Transverse colon (tissue), 4 donors: ENCODE results near the gene MKRN2. TPM values are rescaled to one million over a fixed set of nuclear protein-coding genes. Genes with fewer than 3 reads are reported as not detected.

ENCODE experiments used
- DNase-seq: peaks from one replicate; pipeline ENCODE4 v3.0.0-alpha.2; 2019
- H3K27ac ChIP-seq, 4 donors: fragments of 200-600 bp; sonication (generic); 2 replicates each; pipeline ENCODE4 v1.5.1; 2016 to 2018; ENCODE audit warnings: inconsistent platforms in 4 of 4
- H3K27me3 ChIP-seq: fragments of 200-600 bp; sonication (generic); 2 replicates; pipeline ENCODE4 v1.5.1; 2017; ENCODE audit warnings: inconsistent platforms
- H3K36me3 ChIP-seq, 4 donors: fragments of 200-600 bp; sonication (generic); 2 replicates each; pipeline ENCODE4 v1.5.1; 2017 to 2019; ENCODE audit warnings: inconsistent platforms in 4 of 4
- H3K4me1 ChIP-seq, 4 donors: fragments of 200-600 bp; sonication (generic); 2 replicates each; pipeline ENCODE4 v1.5.1; 2017 to 2020; ENCODE audit warnings: inconsistent platforms in 4 of 4
- H3K4me3 ChIP-seq, 4 donors: fragments of 200-600 bp; sonication (generic); 1 replicate in 1 of 4; 2 replicates in 3 of 4; pipeline versions ENCODE4 v1.5.1 to v1.6.1; 2017 to 2019; ENCODE audit warnings: inconsistent platforms in 4 of 4
- H3K9me3 ChIP-seq, 2 donors: fragments of 200-600 bp; sonication (generic); 2 replicates each; pipeline ENCODE4 v1.5.1; 2017 to 2019; ENCODE audit warnings: inconsistent platforms in 2 of 2
- EP300 ChIP-seq: sonication (generic); formaldehyde crosslinking; IDR thresholded peaks from one replicate; pipeline ENCODE4 v1.6.1; 2017; ENCODE audit warnings: antibody characterized with exemption, low read depth
- POLR2A ChIP-seq: fragments of 450-650 bp; IDR thresholded peaks from one replicate; pipeline ENCODE4 v1.6.1; 2016; ENCODE audit warnings: antibody characterized with exemption, mild to moderate bottlenecking, moderate library complexity
- POLR2AphosphoS5 ChIP-seq, 3 donors: sonication (generic); formaldehyde crosslinking; IDR thresholded peaks; one replicate each; pipeline ENCODE4 v1.6.1; 2016; ENCODE audit warnings: antibody characterized with exemption in 3 of 3
- WGBS, 2 donors: methylation state at CpG; one replicate each; pipeline ENCODE4 v1.1.5; 2018; ENCODE audit warnings: low coverage in 1 of 2; 5-methylcytosine and 5-hydroxymethylcytosine counted together
- in situ Hi-C, 4 donors: fragments of 200-750 bp; cut with MboI; loops; one replicate each; pipeline versions ENCODE4 v1.15.0 to v1.15.1; 2017; ENCODE audit warnings: low sequenced_read_pairs in 3 of 4, low pct_ligation_motif_present in 1 of 4, low pct_unique_long_range_greater_than_20kb in 1 of 4
- intact Hi-C: fragments of 100-400 bp; cut with DNase I; formaldehyde crosslinking; loops from one replicate; pipeline ENCODE4 v1.15.1; 2023; ENCODE audit warnings: low total_unique reads
- total RNA-seq, 4 donors: library from RNA; depleted of rRNA; stranded (reverse); fragments of >200 nt; gene quantifications; one replicate each; pipeline ENCODE4 v1.1.0, GENCODE V29; 2016
- TF ChIP-seq, protein P1 (sequence below), 5 experiments: fragments of 200-600 bp in 3 of 5; fragments of 450-650 bp in 2 of 5; sonication (generic) in 3 of 5; IDR thresholded peaks; 1 replicate in 2 of 5; 2 replicates in 3 of 5; pipeline ENCODE4 v1.5.1; 2016 to 2017; ENCODE audit warnings: antibody characterized with exemption in 5 of 5, inconsistent platforms in 3 of 5, mild to moderate bottlenecking in 2 of 5, moderate library complexity in 1 of 5

MKRN2 gene
- total RNA-seq, 4 donors from 2014 or later, result 22.9 to 30.6 (median 25.4) TPM

DNA sequence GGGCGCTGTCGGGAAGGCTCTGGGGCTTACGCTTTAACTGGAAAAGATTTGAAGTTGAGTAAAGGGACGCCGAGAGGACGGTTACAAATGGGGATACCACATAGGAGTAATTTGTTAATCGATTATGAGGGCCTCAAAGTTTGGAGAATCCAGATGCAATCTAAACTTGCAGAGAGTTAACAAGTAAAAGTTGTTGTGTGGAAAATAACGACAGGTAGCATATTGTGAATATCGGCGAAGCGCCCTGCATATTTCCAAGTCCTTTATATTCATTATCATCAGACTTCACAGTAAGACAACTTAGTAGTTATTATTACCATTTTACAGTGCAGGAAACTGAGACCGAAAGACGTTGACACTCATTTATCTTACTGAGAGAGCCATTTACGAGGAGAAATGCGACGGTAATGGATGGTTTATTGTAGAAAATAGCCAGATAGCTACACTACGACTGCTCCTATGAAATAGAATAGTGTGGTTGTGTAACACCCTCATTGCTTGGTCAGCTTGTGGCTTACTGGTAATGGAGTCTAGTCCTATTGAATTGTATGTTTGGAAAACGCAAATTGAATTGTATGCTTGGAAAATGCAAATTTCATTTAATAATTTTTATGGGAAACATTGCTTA, 700 bp downstream of the MKRN2 start:
- Histone ChIP-seq H3K27me3 (peaks cover 27% of the 10 kb centered on the region), H3K27ac (peak overlapping the region; percentile 97 to 99 (median 98)), H3K4me3 (peak overlapping the region; percentile 79 to 93 (median 89)), H3K4me1 (peaks cover 13 to 45% (median 30%) of the 10 kb centered on the region in 4 donors), H3K9me3 (no peaks in the 10 kb centered on the region), H3K36me3 (no peaks in the 10 kb centered on the region)
- TF ChIP-seq, protein P1, sequence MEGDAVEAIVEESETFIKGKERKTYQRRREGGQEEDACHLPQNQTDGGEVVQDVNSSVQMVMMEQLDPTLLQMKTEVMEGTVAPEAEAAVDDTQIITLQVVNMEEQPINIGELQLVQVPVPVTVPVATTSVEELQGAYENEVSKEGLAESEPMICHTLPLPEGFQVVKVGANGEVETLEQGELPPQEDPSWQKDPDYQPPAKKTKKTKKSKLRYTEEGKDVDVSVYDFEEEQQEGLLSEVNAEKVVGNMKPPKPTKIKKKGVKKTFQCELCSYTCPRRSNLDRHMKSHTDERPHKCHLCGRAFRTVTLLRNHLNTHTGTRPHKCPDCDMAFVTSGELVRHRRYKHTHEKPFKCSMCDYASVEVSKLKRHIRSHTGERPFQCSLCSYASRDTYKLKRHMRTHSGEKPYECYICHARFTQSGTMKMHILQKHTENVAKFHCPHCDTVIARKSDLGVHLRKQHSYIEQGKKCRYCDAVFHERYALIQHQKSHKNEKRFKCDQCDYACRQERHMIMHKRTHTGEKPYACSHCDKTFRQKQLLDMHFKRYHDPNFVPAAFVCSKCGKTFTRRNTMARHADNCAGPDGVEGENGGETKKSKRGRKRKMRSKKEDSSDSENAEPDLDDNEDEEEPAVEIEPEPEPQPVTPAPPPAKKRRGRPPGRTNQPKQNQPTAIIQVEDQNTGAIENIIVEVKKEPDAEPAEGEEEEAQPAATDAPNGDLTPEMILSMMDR (IDR thresholded peaks at IDR 0.05), result no peak
- TF ChIP-seq POLR2AphosphoS5 (IDR thresholded peaks at IDR 0.05) (no peak), POLR2A (no peak)
- WGBS, 2 donors, result 2 to 3% methylated on average over 4 to 18 of the region's 18 CpGs
- in situ Hi-C loops, result loop anchor here in 1 of 4 donors (25.0 kb wide), 1 partner anchor 155 kb away; no protein-coding TSS in a partner anchor
- intact Hi-C loops, result no loop called here
- no peak for DNase-seq

DNA sequence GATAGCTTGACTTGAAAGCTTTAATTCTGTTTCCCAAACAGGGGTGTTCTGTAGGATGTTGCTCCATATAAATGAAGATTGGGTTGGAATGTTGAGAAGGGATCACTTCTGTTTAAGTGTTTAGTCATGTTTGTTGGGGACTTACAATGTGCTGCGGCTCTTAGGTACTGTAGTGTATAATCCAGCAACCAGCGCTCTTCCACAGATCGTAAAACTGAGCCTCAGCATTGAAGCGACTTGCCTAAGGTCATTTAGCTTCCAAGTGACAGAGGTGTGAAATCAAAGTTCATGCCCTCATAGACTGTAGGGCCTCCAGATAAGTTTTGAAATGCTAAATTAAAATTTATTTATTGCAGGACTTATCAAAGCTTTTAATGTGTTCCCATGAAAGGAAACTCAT, 1.8 kb downstream of the MKRN2 start:
- H3K27me3 ChIP-seq, result peaks cover 16% of the 10 kb centered on the region
- H3K4me1 ChIP-seq, result peaks cover 13 to 41% (median 30%) of the 10 kb centered on the region in 4 donors
- no peak for DNase-seq
- no peaks in the 10 kb centered on the region for H3K36me3 ChIP-seq
- WGBS, 2 donors, result 65% methylated on average over 4 of the region's 4 CpGs; no CpG with 5 or more reads in 1 of the 2 donors
- intact Hi-C loops (no loop called here), in situ Hi-C loops (loop anchor here in 1 of 4 donors (25.0 kb wide), 1 partner anchor 154 kb away; no protein-coding TSS in a partner anchor)
- peak overlapping the region in 2 of 4 donors; percentile 97 to 99 for H3K27ac ChIP-seq
- no peak for TF ChIP-seq POLR2A
- H3K4me3 ChIP-seq, result peak overlapping the region in 1 of 4 donors; percentile 92
- no peaks in the 10 kb centered on the region for H3K9me3 ChIP-seq

DNA sequence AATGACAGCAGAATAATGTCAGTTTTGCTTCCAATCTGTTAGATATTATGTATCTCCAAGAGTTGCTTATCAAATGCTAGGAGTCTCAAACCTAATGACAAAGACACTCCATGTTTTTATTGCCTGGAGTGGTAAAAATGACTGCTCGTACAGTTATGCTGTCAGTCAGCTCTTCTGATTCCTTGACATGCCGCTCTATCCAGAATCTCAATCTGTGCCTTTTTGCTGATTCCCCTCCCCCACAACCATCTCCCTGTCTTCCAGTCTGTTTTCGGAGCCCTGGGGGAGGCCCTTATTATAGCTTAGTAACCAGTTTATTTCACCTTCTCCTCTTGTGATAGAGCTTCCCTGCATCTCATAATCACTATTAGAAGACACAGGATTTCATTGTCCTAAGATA, 2.6 kb downstream of the MKRN2 start:
- no peaks in the 10 kb centered on the region for H3K36me3 ChIP-seq
- peaks cover 8% of the 10 kb centered on the region for H3K27me3 ChIP-seq
- H3K4me3 ChIP-seq, result no peak overlapping the region
- TF ChIP-seq, protein P1 (IDR thresholded peaks at IDR 0.05), result no peak
- no peak for TF ChIP-seq POLR2AphosphoS5 (IDR thresholded peaks at IDR 0.05)
- TF ChIP-seq POLR2A, result no peak
- TF ChIP-seq EP300, result no peak
- H3K9me3 ChIP-seq, result no peaks in the 10 kb centered on the region
- no peak overlapping the region for H3K27ac ChIP-seq
- peaks cover 13 to 33% (median 27%) of the 10 kb centered on the region in 4 donors for H3K4me1 ChIP-seq
- intact Hi-C loops, result no loop called here
- no peak for DNase-seq
- WGBS, 2 donors, result 69 to 87% methylated on average over 3 of the region's 3 CpGs
- in situ Hi-C loops, result loop anchor here in 1 of 4 donors (25.0 kb wide), 1 partner anchor 153 kb away; no protein-coding TSS in a partner anchor

DNA sequence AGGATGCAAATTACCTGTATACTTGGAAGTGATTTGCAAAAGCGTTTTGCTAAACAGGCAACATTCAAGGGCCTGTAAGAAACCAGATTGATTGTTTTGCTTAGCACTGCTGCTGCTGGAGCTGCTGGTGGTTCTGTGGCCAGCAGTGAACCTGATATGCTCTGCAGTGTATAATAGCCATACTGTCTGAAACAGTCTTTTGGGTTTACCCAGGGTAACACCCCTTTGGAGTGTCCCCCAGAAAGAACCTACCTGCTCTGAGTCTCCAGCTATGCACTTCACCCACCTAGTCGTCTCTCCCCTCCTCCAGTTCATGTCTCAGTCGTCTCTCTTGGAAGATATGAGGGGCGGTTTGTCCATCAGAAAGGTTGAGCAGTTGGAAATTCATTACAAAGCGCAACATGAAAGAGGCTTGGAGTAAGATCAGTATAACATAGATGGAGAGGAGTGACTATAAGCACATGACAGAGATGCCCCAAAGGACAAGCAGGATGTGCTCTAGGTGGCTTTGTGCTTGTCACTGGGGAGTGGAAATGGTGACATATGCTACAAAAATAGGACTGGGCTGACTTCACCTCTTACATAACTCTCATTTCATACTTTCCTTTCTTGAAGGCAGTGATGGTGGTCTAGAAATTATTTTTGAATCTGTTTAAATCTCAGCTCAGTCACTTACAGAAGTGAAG, 3.8 kb downstream of the MKRN2 start:
- Histone ChIP-seq H3K36me3 (no peaks in the 10 kb centered on the region), H3K9me3 (no peaks in the 10 kb centered on the region), H3K4me1 (peaks cover 13 to 33% (median 27%) of the 10 kb centered on the region in 4 donors), H3K27me3 (no peaks in the 10 kb centered on the region), H3K4me3 (no peak overlapping the region), H3K27ac (no peak overlapping the region)
- WGBS, 2 donors, result 72 to 89% methylated on average over 2 to 5 of the region's 5 CpGs
- in situ Hi-C loops (loop anchor here in 1 of 4 donors (25.0 kb wide), 1 partner anchor 152 kb away; no protein-coding TSS in a partner anchor), intact Hi-C loops (no loop called here)
- DNase-seq, result no peak
- no peak for TF ChIP-seq POLR2AphosphoS5 (IDR thresholded peaks at IDR 0.05)
- TF ChIP-seq POLR2A, result no peak
- TF ChIP-seq, protein P1 (IDR thresholded peaks at IDR 0.05), result no peak
- no peak for TF ChIP-seq EP300
